Astrocyte of the spinal cord (primary cell): ENCODE measurements around the gene UBFD1.

ENCODE experiments used
- DNase-seq: peaks from one replicate; pipeline ENCODE4 v3.0.0; 2011; ENCODE audit warnings: low read depth, low spot score
- H3K4me3 ChIP-seq: 2 replicates; pipeline ENCODE4 v1.5.1; 2011; ENCODE audit warnings: low read depth, mild to moderate bottlenecking, low read length, moderate library complexity
- in situ Hi-C: cut with HindIII; loops from 2 replicates; pipeline ENCODE4 v1.10.0; 2017; ENCODE audit warnings: low sequenced_read_pairs
- TF ChIP-seq, protein P1 (sequence below): IDR thresholded peaks from 2 replicates; pipeline ENCODE4 v1.5.1; 2012; ENCODE audit warnings: low read depth, mild to moderate bottlenecking, low read length, inconsistent platforms

The UBFD1 gene

DNA sequence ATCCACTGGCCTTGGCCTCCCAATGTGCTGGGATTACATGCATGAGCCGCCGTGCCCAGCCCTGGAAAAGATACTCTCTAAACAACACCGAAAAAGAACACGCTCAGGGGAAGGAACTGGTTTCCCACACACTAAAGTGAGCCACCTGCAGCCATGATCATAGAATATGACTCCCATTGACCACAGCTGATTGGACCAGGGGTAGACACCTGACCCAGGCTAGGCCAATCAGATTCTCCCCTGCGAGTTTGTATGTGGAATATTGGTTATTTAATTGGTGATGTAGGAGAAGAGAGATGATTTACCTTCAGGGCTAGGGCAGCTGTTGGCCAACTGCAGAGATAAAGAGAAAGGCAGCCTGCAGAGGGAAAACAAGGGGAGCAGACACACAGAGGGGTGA lies 38.2 kb upstream of the UBFD1 start:
- no peak for DNase-seq
- TF ChIP-seq, protein P1, sequence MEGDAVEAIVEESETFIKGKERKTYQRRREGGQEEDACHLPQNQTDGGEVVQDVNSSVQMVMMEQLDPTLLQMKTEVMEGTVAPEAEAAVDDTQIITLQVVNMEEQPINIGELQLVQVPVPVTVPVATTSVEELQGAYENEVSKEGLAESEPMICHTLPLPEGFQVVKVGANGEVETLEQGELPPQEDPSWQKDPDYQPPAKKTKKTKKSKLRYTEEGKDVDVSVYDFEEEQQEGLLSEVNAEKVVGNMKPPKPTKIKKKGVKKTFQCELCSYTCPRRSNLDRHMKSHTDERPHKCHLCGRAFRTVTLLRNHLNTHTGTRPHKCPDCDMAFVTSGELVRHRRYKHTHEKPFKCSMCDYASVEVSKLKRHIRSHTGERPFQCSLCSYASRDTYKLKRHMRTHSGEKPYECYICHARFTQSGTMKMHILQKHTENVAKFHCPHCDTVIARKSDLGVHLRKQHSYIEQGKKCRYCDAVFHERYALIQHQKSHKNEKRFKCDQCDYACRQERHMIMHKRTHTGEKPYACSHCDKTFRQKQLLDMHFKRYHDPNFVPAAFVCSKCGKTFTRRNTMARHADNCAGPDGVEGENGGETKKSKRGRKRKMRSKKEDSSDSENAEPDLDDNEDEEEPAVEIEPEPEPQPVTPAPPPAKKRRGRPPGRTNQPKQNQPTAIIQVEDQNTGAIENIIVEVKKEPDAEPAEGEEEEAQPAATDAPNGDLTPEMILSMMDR: no peak
- H3K4me3 ChIP-seq: no peak overlapping the region
- in situ Hi-C loops: no loop called here

- H3K4me3 ChIP-seq: no peak overlapping the region
- DNase-seq: no peak
- in situ Hi-C loops: no loop called here
- TF ChIP-seq, protein P1: no peak
Measured at GRCh38 chr16:23520500-23520899, 37.0 kb upstream of the UBFD1 start.

DNA sequence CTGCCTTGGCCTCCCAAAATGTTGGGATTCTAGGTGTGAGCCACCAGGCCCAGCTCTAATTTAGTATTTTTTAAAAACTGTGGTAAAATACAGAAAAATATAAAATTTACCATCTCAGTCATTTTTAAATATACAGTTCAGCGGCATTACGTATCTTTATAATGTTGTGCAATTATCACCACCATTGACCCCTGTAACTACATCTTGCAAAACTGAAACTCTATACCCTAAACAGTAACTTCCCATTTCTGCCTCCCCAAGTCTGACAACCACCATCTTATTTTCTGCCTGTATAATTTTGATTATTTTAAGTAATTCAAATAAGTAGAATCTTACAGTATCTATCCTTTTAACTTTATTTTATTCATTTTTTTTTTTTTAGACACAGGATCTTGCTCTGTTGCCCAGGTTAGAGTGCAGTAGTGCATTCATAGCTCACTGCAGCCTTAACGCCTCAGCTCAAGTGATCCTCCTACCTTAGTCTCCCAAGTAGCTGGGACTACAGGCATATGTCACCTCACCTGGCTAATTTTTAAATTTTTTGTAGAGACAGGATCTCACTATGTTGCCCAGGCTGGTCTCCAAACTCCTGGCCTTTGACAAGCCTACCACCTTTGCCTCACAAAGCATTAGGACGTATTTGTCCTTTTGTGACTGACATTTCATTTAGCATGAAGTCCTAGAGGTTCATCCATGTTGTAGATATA lies 36.3 kb upstream of the UBFD1 start:
- H3K4me3 ChIP-seq: no peak overlapping the region
- TF ChIP-seq, protein P1: no peak
- in situ Hi-C loops: no loop called here

GRCh38 chr16:23521965-23522364 lies 35.6 kb upstream of the UBFD1 start:
- H3K4me3 ChIP-seq: no peak overlapping the region
- in situ Hi-C loops: no loop called here

More for the DNA sequence above, 36.3 kb upstream of the UBFD1 start:
- DNase-seq: no peak

GRCh38 chr16:23523321-23523720 lies 34.2 kb upstream of the UBFD1 start:
- H3K4me3 ChIP-seq: no peak overlapping the region
- no peak for DNase-seq
- TF ChIP-seq, protein P1: no peak
- in situ Hi-C loops: no loop called here

More at GRCh38 chr16:23521965-23522364, 35.6 kb upstream of the UBFD1 start:
- TF ChIP-seq, protein P1: no peak
- DNase-seq: no peak

DNA sequence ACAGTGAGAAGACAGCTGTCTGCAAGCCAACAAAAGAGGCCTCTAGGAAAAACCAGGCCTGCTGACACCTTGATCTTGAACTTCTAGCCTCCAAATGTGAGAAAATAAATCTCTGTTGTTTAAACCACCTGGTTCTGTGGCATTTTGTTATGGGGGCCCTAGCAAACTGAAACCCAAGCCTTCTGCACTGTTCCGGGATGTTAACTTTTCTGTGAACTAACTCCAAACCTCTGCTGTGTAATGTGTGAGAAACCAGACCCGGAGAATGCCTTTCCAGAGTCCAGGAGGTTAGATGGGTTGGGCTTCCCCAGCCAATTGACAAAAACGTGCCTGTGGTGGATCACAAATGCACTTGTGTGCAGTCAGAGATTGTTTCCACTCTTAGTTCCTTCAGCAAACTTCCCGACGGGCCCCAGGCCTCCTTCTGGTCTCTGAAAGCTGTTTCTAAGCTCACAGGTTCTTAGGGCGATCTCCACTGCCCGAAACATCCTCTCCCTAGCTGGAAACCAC lies 33.6 kb upstream of the UBFD1 start:
- no peak for DNase-seq
- no peak overlapping the region for H3K4me3 ChIP-seq
- in situ Hi-C loops: no loop called here
- TF ChIP-seq, protein P1: no peak
